Adipose tissue (tissue), 3 donors: ENCODE measurements around the gene SORCS3. TPM values are rescaled to one million over a fixed set of nuclear protein-coding genes. Genes with fewer than 3 reads are reported as not detected.

Experiments
- H3K27ac ChIP-seq: one replicate; pipeline ENCODE4 v1.5.1; 2013; ENCODE audit warnings: low read depth, low read length
- WGBS, 3 donors: extraction: QIAGEN DNeasy Blood & Tissue Kit; methylation state at CpG; one replicate each; pipeline ENCODE4 v1.1.7; 2013; 5-methylcytosine and 5-hydroxymethylcytosine counted together
- polyA plus RNA-seq, 3 donors: library from polyadenylated mRNA; stranded (reverse); fragments of 200-250 nt; gene quantifications; one replicate each; pipeline ENCODE4 v1.2.3, GENCODE V29; 2013
- donor health status: healthy with polysubstance abuse.
- donor health status: Bipolar disorder and iron deficiency.
- donor health status: healthy.

SORCS3 gene
- polyA plus RNA-seq, 3 donors: 0.01 TPM; not detected in 1

DNA sequence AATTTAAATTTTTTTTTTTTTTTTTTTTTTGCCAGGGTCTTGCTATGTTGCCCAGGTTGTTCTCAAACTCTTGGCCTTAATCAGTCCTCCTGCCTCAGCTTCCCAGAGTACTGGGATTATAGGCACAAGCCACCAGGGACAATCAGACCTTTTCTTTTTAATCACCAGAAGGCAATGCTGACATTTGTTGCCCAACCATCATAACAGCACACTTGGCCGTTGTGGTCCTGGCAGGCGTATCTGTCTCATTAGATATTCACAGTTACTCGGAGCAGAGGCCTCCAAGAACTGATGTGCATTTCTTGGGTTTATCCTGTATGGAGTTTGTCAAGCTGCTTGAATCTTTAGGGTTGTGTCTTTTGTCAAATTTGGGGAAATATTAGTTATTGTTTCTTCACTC is 100.0 kb downstream of the SORCS3 start:
- 68 to 76% (median 72%) methylated on average over 3 of the region's 3 CpGs for WGBS, 3 donors
- H3K27ac ChIP-seq: no peak overlapping the region

DNA sequence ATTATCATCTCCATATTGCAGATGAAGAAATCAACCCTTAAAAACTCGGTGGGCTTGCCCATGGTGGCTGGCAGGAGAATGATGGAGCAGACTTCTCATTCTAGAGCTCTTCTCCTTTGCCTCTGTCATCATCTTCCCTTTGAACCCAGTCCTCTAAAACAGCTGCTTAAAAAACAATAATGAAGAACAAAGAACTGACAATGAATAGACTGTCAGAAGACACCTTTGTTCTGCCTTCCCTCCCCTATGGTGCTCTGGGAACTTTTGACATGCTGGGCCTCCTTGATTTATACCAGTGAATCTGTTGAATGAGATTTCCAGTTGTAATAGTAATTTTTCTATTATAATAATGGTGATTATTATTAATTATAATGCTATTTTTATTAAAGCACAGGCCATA is 103.0 kb downstream of the SORCS3 start:
- H3K27ac ChIP-seq: no peak overlapping the region
- whole genome bisulfite sequencing, 3 donors: 58 to 76% (median 60%) methylated on average over 1 of the region's 1 CpG

DNA sequence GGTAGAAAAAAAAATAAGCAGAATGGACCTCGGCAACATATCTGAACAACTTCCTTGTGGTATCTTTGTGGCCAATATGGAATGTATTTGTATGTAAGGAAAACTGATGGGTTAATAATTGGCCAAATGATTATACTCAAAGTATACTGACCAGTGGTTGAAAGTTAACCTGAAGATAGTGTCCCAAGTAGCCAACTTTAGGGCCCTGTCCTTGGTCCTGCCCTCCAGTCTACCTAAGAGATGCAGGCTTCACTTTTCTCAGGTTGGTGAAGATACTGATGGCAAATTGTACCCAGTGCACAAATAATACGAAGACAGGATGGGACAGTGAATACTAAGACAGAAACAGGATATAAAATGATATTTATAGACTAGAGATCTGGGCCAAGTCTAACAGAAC is 109.2 kb downstream of the SORCS3 start:
- WGBS, 3 donors: 40 to 70% (median 64%) methylated on average over 2 of the region's 2 CpGs
- no peak overlapping the region for H3K27ac ChIP-seq

DNA sequence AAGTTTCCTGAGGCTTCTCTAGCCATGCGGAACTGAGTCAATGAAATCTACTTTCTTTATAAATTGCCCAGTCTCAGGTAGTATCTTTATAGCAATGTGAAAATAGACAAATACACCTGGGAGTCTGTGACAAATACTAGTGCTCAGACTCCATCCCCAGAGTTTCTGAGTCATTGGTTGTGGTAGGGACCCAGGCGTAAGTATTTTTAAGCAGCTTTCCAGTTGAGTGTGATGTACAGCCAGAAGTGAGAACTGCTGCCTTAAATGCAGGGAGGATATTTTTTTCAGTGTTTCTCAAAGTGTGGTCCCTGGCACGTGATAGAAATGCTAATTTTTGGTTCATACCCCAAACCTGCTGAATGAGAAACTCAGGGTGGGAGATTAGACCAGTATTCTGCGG is 121.7 kb downstream of the SORCS3 start:
- 70 to 84% (median 76%) methylated on average over 4 of the region's 4 CpGs for WGBS, 3 donors
- no peak overlapping the region for H3K27ac ChIP-seq

DNA sequence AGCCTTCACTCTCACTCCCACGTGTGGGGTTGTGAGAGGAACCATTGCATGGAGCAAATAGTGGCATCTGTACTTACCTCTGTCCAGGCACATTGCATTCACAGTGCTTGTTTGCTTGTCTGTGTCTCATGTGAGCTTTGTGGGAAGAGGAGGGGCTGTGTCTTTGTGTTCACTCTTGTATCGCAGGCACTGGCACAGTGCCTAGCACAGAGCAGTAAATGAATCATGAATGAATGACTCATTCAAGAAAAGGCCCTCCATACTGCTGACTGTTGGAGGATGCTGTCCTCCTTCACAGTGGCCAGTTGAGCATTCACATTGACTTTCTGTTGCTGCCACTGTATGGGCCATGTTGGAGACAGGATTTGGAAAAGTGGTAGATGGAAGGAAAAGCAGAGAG is 125.3 kb downstream of the SORCS3 start:
- WGBS, 3 donors: 20 to 50% (median 40%) methylated on average over 2 of the region's 2 CpGs
- no peak overlapping the region for H3K27ac ChIP-seq

DNA sequence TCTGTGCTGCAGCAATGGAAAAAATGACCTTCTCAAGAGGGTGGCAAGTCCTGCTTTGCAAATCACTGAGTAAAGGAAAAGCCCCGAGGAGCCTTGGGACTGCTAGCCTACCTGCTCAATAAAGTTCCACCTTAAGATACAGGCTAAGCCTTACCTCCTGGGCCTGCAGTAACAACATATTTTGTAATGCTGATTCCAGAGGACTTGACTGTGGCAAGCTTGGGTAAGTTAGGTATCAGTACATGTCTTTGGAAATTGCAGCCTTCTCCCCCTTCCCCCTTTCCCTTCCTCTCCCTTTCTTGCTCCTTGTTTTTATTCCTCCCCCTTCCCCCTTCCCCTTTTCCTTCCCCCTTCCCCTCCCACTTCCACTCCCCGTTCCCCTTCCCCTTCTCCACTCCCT is 126.2 kb downstream of the SORCS3 start:
- 37 to 55% (median 48%) methylated on average over 2 of the region's 2 CpGs for WGBS, 3 donors
- no peak overlapping the region for H3K27ac ChIP-seq

DNA sequence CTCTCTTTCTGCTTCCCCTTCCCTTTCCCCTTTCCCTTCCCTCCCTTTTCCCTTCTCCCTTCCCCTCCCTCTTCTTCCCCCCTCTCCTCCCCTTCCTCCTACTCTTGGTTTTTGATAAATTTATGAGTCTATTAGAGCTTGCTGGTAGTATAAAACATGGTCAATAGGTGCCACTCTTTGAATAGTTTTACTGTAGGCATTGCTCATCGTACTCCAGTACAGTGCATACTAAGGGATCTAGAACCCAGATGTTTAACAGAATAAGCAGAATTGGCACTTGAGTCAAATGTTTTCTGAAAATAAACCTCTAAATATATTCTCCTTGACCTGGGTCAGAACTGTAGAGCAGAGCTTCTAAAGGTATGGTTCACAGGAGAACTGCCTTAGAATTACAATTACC is 126.7 kb downstream of the SORCS3 start:
- no peak overlapping the region for H3K27ac ChIP-seq
- WGBS, 3 donors: 66 to 80% (median 75%) methylated on average over 1 of the region's 1 CpG

DNA sequence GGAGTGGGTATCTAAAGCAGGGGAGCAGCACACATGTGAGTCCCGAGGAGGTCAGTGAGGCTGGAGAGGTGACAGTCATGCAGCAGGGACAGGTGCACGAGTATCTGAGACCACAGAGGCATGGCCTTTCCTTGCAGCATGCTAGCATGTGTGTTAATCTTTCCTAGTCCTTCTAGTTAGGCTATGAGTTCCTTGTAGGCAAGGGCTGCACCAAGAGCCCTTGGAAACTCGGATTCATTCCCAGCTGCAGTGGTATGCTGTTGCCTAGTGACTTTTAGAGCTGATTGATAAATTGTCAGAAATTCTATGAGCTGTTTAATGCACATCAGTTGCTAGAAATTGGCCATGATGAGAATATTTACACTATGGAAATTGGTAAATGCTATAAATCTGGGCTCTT is 132.0 kb downstream of the SORCS3 start:
- 53 to 61% (median 53%) methylated on average over 3 of the region's 3 CpGs for WGBS, 3 donors
- H3K27ac ChIP-seq: no peak overlapping the region

DNA sequence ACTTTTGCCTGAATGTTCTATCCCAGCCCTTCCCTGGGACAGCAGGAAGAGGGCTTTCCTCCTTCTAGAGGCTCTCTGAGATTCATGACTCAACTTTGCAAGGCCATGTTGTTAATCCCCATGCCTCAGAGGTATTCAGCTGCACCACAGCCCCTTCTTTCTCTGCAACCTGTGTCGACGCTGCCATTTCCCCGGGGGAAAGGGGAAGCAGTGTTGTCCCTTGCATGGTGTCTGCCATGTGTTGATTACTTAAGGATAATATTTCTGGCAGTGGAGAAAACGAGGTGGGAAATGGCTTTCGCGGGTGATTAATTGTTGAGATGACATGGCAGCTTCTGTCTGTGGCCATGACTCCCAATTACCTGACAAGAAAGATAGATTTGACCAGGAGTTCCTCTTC is 133.1 kb downstream of the SORCS3 start:
- 32 to 60% (median 53%) methylated on average over 6 of the region's 6 CpGs for WGBS, 3 donors

DNA sequence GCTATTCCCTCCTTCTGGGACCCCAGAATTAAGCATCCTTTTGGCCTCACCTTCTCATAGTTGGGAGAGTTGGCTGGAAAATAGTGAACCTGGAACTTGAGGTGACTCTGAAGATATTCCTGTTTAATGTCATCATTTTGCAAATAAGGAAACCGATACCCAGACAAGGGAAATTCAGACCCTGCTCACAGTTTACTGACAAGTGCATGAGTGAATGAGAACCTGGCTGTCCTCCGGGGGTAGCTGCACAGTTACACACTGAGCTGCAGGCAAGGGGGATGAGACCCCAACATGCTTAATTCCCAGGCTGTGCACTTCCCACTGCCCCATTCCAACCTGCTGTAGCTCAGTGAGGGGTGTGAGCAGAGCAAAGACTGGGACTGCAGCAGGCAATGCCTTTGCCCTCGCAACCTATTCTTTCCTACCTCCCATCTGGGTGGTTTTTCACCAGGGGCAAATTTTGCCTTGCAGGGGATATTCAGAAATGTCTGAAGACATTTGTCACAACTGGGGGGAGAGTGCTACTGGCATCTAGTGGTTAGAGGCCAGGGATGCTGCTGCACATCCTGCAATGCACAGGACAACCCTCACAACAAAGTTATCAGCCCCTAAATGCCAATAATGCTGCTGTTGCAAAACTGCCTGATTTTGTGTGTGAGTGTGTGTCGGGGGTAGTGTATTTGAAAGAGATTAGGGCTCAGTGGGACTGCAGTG is 136.2 kb downstream of the SORCS3 start:
- WGBS, 3 donors: 79 to 82% (median 81%) methylated on average over 4 of the region's 4 CpGs
- no peak overlapping the region for H3K27ac ChIP-seq

More for the DNA sequence above, 133.1 kb downstream of the SORCS3 start:
- H3K27ac ChIP-seq: no peak overlapping the region

DNA sequence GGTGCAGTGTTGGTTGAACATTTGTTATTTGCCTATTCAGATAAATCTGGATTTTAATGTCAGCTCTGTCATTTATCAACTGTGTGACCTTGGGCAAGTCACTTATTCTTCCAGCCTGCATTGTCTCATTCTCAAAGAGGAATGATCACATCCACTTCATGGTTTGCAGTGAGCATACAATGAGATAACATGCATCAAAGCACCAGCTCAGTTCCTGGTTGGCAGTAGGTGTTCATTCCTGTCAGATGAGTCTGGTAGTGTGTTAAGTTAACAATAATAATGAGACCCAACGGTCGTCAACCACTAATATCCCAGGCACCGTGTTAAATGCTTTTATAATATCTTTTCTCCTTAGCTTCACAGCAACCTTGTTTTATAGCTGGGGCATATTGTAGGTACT is 137.3 kb downstream of the SORCS3 start:
- H3K27ac ChIP-seq: no peak overlapping the region
- 60 to 95% (median 91%) methylated on average over 3 of the region's 3 CpGs for WGBS, 3 donors

DNA sequence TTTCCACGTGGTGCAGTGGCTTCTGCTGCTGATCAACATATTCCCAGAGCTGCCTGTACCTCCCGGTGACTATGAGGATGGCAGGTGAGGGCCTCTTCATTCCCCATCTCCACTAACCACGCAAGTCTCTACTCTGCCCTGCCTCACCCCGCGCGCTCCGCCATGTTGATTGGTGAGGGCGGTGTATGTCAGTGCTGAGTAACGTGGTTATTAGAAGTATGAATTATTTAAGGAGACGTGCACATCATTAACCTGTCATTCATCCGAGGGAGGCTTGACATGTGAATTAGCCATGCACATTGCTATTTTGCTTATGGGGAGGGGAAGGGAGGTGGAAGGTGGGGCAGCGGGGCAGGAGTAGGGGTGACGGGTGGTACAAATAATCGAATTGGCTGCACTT is 138.6 kb downstream of the SORCS3 start:
- H3K27ac ChIP-seq: no peak overlapping the region
- WGBS, 3 donors: 83 to 92% (median 89%) methylated on average over 14 of the region's 14 CpGs

DNA sequence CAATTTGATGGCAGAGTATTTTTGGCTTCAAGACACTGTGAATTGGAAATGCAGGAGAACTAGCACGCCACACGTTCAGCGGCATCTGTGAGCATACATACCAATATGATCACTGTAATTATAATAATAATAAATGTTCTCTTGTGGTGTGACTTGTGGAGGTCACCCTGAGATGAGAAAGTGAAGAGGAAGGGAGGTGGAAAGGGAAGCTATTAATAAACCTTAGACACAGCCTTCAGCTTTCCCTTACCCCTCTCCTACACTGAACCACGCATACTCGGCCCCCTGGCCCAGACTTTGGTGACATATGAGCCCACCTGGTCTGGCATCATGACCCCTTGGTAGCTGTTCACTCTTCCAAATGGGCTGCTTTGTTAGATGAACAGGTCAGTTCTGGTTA is 139.1 kb downstream of the SORCS3 start:
- no peak overlapping the region for H3K27ac ChIP-seq
- 78 to 86% (median 79%) methylated on average over 5 of the region's 5 CpGs for WGBS, 3 donors

DNA sequence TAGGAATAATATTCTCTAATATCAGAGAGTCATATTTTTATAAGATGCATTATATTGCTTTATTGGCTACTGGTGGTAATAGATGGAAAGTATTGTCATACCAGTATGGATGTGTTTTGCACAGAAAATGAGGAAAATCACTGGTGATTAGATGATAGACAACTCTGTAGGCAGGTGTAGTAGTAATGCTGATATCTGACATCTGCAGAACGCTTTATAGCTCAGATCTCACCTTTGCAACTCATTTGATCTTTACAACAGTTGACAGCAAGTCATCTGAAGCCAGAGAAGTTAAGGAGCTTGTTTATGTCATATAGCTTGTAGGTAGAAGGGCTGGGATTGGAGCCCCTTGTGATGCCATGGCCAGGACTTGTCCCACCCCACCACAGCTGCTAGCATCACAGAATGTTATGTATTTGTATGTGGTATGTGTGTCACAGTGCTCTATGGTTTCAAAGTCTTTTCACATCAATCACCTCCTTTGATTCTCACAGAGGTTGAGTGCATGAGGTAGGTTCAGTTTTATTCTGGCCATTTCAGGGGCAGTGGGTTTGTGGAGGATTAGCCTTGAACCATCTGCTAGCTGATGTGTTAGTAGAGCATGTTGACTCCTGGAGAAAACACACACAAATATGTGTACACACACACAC is 140.0 kb downstream of the SORCS3 start:
- WGBS, 3 donors: 50 to 64% (median 63%) methylated on average over 1 of the region's 1 CpG
- no peak overlapping the region for H3K27ac ChIP-seq

DNA sequence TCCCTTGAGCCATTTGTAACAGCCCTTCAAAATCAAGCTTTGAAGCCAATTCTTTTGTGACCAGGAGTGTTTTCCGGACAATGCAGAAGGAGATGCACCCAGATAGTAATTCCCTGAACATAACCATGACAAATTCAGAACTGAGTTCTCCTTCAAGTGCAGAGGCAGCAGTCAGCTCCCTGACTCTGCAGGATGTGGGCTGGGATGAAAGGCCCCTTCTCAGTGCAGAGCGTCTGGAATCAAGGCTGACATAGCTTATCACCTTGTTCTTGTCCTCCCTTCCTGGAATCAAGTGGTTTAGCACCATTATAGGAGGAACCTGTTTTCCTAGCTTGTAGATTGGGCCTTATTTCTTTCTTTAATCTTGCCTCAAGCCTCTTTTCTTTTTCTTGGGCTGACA is 143.4 kb downstream of the SORCS3 start:
- H3K27ac ChIP-seq: no peak overlapping the region
- WGBS, 3 donors: 74 to 88% (median 85%) methylated on average over 2 of the region's 2 CpGs

DNA sequence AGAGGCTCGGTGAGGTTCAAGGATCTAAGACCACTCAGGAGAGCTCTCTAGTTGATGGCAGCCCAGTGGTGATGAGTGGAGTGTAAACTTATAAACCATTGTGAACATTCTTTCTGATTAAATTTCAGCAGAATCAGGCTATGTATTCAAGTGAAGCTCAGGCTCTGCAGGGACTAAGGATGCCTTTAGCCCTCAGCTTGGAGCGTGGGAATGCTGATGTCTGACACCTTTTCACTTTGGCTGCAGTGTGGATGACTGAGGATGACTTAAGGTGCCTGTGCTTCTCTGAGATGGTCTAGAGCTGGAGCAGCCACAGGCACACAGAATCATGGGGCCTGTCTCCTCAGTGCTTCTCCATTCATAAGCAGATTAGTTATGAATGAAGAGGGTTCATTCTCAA is 150.4 kb downstream of the SORCS3 start:
- H3K27ac ChIP-seq: no peak overlapping the region
- 57 to 82% (median 79%) methylated on average over 2 of the region's 2 CpGs for WGBS, 3 donors

DNA sequence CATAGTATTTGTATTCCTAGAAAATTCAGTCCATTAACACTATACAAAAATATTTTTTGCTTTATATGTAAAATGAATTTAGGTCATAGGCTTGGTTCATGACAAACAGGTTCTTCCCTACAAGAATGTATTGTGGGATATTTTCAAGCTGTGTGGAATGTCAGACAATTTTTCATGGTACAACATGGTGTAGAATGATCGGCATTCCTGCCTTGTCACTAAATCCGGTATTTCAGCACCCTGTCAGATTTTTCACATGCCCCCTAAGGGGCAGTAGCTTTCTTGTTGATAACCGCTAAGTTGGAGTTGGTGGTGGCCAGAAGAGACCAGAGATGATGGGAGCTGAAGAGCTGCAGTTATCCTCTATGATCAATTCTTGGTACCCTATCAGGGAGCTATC is 154.3 kb downstream of the SORCS3 start:
- H3K27ac ChIP-seq: no peak overlapping the region
- WGBS, 3 donors: 71 to 92% (median 87%) methylated on average over 3 of the region's 3 CpGs

DNA sequence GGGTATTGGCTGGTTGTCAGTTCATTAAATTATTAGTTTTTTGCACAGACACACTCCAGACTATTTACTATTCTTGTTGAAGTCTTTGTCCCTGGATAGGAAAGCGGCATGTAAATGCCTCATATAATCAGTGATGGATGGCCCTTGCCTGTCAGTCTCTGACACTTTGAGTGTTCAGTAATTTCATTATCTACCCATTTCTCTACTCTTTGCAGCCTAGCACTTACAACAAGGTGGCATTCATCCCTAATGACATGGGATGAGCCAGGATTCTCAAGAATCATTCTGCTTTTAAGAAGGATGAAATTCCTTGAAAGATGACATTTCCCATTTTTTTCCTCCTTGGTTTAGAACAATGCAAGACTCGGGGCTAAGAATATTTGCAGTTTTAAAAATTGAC is 155.7 kb downstream of the SORCS3 start:
- no peak overlapping the region for H3K27ac ChIP-seq
- WGBS, 3 donors: 33 to 69% (median 59%) methylated on average over 2 of the region's 2 CpGs

DNA sequence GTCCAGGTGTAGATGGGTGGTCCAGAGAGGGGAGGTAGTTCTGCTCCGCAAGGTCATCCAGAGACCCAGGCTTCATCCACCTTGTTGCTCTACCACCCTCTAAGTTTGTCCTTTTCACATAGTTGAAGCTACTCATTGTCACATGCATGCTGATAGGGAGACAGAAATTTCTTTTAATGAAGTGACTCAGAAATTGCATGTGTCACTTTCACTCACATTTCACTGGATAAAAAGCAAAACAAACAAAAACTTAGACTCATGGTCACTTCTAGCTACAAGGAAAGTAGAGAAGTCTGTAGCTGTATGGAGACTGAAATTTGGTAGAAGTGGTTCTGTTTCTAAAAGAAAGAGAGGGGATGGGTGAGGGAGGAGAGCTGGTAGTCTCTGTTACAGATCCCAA is 161.9 kb downstream of the SORCS3 start:
- no peak overlapping the region for H3K27ac ChIP-seq
- 89 to 100% (median 95%) methylated on average over 1 of the region's 1 CpG for WGBS, 3 donors

DNA sequence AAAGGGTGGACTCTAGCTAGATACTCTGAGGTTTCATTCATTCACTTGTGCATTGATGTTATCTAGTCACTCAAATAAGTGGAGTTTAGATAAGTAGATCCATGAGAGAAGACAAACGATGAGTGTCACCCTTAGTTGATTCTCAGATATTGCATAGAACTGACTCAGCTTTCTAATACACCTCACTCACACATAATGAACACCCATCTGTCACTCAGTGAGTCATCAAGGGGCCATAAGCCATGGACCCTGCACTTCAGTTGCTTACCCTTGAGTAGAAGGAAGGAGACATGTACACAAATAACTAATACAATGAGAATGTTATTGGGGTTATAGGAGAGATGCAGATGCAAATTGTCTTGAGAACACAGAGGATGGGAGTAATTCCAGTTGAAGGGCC is 163.8 kb downstream of the SORCS3 start:
- no peak overlapping the region for H3K27ac ChIP-seq
- WGBS, 3 donors: 80 to 89% (median 86%) methylated on average over 1 of the region's 1 CpG
